Calu3 (cell line): Measurements from ENCODE around the gene ST6GAL1. TPM values are rescaled to one million over a fixed set of nuclear protein-coding genes. Genes with fewer than 3 reads are reported as not detected.

Source experiments
- BruUV-seq: library from RNA; stranded (reverse); fragments of 400-500 nt; replicated peaks from 2 replicates; lab custom pipeline; 2021; lab: Mats Ljungman, UMichigan
- CTCF ChIA-PET: fragments of 300-600 bp; sonication (Branson Sonifier 250); formaldehyde crosslinking; loops from one replicate; lab custom pipeline; 2022; ENCODE audit warnings: antibody characterized with exemption; lab: Charles Lee
- DNase-seq: peaks from one replicate; pipeline ENCODE4 v3.0.0; 2022
- H3K27ac Mint-ChIP-seq: one replicate; pipeline ENCODE4 v1.8.0; 2022; ENCODE audit warnings: mixed read lengths; ENCODE audit not compliant: unreplicated experiment
- H3K27me3 Mint-ChIP-seq: one replicate; pipeline ENCODE4 v1.8.0; 2022; ENCODE audit warnings: mixed read lengths; ENCODE audit not compliant: unreplicated experiment
- H3K36me3 Mint-ChIP-seq: one replicate; pipeline ENCODE4 v1.8.0; 2022; ENCODE audit warnings: mild to moderate bottlenecking, moderate library complexity, mixed read lengths; ENCODE audit not compliant: insufficient read depth, unreplicated experiment
- H3K4me1 Mint-ChIP-seq: one replicate; pipeline ENCODE4 v1.8.0; 2022; ENCODE audit warnings: mild to moderate bottlenecking, low read depth, mixed read lengths; ENCODE audit not compliant: unreplicated experiment
- H3K4me3 Mint-ChIP-seq: one replicate; pipeline ENCODE4 v1.8.0; 2022; ENCODE audit warnings: mild to moderate bottlenecking, low read depth, moderate library complexity, mixed read lengths; ENCODE audit not compliant: unreplicated experiment
- H3K9me3 Mint-ChIP-seq: one replicate; pipeline ENCODE4 v1.8.0; 2022; ENCODE audit warnings: low read depth, mixed read lengths; ENCODE audit not compliant: unreplicated experiment
- intact Hi-C: fragments of 100-400 bp; cut with micrococcal nuclease; formaldehyde crosslinking; loops from one replicate; pipeline ENCODE4 v1.10.0; 2022; ENCODE audit not compliant: unreplicated experiment
- total RNA-seq: library from RNA; stranded (reverse); gene quantifications from 2 replicates; pipeline ENCODE4 v1.2.3, GENCODE V29; 2022
- TF ChIP-seq, protein P1 (sequence below): fragments of 200-600 bp; IDR thresholded peaks from one replicate; pipeline ENCODE4 v1.8.0; 2022; ENCODE audit warnings: antibody characterized with exemption; ENCODE audit not compliant: unreplicated experiment

ST6GAL1 gene
- total RNA-seq, 1 experiment from 2014 or later, result 20.4 TPM

GRCh38 chr3:186915806-186916796 is 14.2 kb upstream of the ST6GAL1 start:
- Mint-ChIP-seq H3K4me3 (no peak overlapping the region), H3K27ac (no peak overlapping the region), H3K9me3 (no peaks in the 10 kb centered on the region), H3K4me1 (no peaks in the 10 kb centered on the region), H3K36me3 (no peaks in the 10 kb centered on the region), H3K27me3 (peaks cover 50% of the 10 kb centered on the region)
- intact Hi-C loops, result no loop called here
- BruUV-seq, result no TSS peak
- CTCF ChIA-PET, result interaction anchor here (1.0 kb wide), 1 partner anchor 84 kb away, joined by 4 read pairs; no protein-coding TSS in a partner anchor
- TF ChIP-seq, protein P1, sequence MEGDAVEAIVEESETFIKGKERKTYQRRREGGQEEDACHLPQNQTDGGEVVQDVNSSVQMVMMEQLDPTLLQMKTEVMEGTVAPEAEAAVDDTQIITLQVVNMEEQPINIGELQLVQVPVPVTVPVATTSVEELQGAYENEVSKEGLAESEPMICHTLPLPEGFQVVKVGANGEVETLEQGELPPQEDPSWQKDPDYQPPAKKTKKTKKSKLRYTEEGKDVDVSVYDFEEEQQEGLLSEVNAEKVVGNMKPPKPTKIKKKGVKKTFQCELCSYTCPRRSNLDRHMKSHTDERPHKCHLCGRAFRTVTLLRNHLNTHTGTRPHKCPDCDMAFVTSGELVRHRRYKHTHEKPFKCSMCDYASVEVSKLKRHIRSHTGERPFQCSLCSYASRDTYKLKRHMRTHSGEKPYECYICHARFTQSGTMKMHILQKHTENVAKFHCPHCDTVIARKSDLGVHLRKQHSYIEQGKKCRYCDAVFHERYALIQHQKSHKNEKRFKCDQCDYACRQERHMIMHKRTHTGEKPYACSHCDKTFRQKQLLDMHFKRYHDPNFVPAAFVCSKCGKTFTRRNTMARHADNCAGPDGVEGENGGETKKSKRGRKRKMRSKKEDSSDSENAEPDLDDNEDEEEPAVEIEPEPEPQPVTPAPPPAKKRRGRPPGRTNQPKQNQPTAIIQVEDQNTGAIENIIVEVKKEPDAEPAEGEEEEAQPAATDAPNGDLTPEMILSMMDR, result no peak
- no peak for DNase-seq

DNA sequence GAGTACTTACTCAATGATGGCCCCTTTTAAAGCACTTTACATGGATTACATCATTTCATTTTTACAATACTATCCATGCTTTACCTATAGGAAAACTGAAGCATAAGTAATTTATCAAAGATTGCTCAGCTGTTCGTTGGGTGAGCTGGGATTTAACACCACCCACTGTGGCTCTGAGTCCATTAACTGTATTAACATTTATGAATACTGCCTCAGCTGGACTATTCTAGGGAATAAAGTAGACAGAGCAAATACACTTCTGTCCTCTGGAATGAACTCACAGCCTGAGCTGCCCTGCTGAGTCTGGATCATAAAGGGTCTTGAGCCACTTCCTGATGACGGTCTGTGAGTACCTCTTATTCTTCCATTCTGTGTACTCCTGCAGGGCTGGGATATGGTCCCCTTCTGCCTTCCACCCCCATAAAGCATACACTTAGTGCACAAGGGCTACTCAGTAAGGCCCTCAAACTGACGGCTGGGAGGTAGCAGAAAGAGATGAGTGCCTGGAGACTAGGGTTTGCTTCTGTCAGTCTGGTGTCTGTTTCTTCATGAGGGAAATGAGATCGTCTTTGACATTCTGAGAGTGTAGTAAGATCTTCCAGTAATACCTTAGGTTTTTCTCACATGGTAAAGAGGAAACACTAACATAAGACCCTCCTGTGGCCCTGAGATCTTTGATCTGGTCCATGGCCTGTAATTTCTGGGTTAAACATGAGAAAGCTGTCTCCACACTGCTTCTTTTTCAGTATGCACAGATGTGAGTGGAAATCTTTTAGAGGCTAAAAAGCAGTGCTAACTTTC is 12.6 kb upstream of the ST6GAL1 start:
- intact Hi-C loops, result no loop called here
- no peak overlapping the region for H3K27ac Mint-ChIP-seq
- CTCF ChIA-PET, result no interaction called here
- no peaks in the 10 kb centered on the region for H3K4me1 Mint-ChIP-seq
- DNase-seq, result no peak
- BruUV-seq, result no TSS peak
- peaks cover 54% of the 10 kb centered on the region for H3K27me3 Mint-ChIP-seq
- no peaks in the 10 kb centered on the region for H3K9me3 Mint-ChIP-seq
- H3K4me3 Mint-ChIP-seq, result no peak overlapping the region
- TF ChIP-seq, protein P1, result no peak
- H3K36me3 Mint-ChIP-seq, result no peaks in the 10 kb centered on the region

GRCh38 chr3:186920301-186920700 is 10.0 kb upstream of the ST6GAL1 start:
- Mint-ChIP-seq H3K9me3 (no peaks in the 10 kb centered on the region), H3K27ac (no peak overlapping the region), H3K4me1 (no peaks in the 10 kb centered on the region), H3K4me3 (no peak overlapping the region), H3K36me3 (no peaks in the 10 kb centered on the region), H3K27me3 (peaks cover 33% of the 10 kb centered on the region)
- TF ChIP-seq, protein P1, result no peak
- intact Hi-C loops, result no loop called here
- no peak for DNase-seq
- CTCF ChIA-PET, result interaction anchor here (0.9 kb wide), 1 partner anchor 71 kb away, joined by 3 read pairs; no protein-coding TSS in a partner anchor
- BruUV-seq, result no TSS peak

DNA sequence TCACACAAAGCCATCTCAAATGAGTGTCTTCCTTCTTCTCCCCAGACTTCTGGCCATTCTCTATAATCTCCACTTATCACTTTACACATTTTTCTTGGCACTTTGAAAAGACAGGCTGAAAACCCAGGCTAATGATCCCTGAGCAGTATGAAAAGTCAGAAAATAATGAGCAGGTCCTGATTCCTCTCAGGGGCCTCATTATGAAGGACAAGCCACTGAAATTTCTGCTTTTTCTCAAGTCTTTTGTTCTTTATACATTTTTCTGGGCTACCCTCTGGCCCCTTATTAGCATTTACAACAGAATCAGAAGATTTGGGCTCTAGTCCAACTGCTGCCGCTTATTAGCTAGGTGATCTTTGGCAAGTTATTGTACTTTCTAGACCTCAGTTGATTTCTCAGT is 9.5 kb upstream of the ST6GAL1 start:
- intact Hi-C loops, result no loop called here
- TF ChIP-seq, protein P1, result no peak
- CTCF ChIA-PET, result no interaction called here
- peaks cover 33% of the 10 kb centered on the region for H3K27me3 Mint-ChIP-seq
- no peak overlapping the region for H3K4me3 Mint-ChIP-seq
- H3K27ac Mint-ChIP-seq, result no peak overlapping the region
- BruUV-seq, result no TSS peak
- DNase-seq, result no peak
- H3K9me3 Mint-ChIP-seq, result no peaks in the 10 kb centered on the region
- no peaks in the 10 kb centered on the region for H3K36me3 Mint-ChIP-seq
- H3K4me1 Mint-ChIP-seq, result no peaks in the 10 kb centered on the region
